Measurements from ENCODE around the gene MEGF9. TPM values are rescaled to one million over a fixed set of nuclear protein-coding genes. Genes with fewer than 3 reads are reported as not detected.

Gene MEGF9
- polyA plus RNA-seq (2013), result 9.4 TPM

DNA sequence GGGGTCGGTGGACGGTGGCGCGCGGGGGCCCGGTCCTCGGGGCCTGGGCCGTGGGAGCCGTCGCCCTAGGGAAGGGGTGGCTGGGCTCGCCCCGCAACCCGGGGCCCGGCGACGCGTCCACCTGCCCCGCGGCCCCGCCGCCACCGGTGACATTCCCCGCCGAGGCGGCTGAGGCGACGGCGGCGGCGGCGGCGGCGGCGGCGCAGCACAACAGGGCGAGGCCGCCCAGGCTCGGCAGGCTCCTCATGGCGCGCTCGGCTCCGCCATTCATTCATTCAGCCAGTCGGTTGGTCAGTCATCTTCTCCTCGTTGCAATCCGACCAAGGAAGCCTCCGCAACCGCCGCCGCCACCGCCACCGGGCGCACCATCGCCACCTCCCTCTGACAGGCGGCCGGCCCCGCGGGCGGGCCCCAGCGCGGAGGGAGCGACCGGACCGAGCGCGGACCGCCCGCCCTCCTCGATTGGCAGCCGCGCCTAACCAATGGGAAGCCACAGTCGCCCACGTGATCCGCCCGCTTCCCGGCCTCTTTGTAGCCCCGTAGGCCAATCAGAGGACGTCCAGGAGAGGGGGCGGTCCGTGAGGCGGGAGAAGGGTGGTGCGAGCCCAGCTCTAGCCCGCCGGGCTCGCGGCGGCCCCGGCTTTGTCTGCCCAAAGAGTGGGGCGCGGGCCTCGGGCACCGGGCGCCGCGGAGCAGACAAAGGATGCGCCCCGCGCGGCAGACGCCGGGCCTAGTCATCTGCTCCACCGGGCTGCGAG lies at the start of gene MEGF9:
MEGF9 (minus strand) TSS at position 383 of the 758 bp plus-strand sequence; CDS start at position 271, 112 bp downstream.
- H3K27ac ChIP-seq (ENCODE audit: insufficient read depth in 1 of 2, low read depth in 1 of 2, low read length in 2 of 2, poor library complexity in 1 of 2, severe bottlenecking in 2 of 2), result peak within 1 kb of the TSS in 1 of 2 experiments; percentile 61
- H3K4me3 ChIP-seq (ENCODE audit: control insufficient read depth in 1 of 7, extremely low read depth in 1 of 7, insufficient read depth in 4 of 7, low read depth in 2 of 7, low read length in 6 of 7), result peak within 1 kb of the TSS; percentile 53 to 92 (median 82)
- ChIA-PET CTCF (interaction anchor here (1.0 to 1.9 kb wide), 5 partner anchors 8 to 70 kb away, joined by 3 to 5 read pairs (median 3); no protein-coding TSS in a partner anchor), POLR2A (interaction anchor here (0.5 kb wide), 1 partner anchor 20 kb away, joined by 4 read pairs; no protein-coding TSS in a partner anchor)
- H3K9me3 ChIP-seq (ENCODE audit: control extremely low read depth in 1 of 5, control insufficient read depth in 4 of 5, insufficient read depth in 2 of 5, low read depth in 1 of 5, low read length in 4 of 5), result no peaks in the 10 kb centered on the region
- H3K4me1 ChIP-seq (ENCODE audit: control extremely low read depth in 1 of 4, control insufficient read depth in 4 of 4, insufficient read depth in 4 of 4, low read length in 3 of 4), result peaks cover 5 to 47% (median 32%) of the 10 kb centered on the region in 4 experiments
- H3K36me3 ChIP-seq (ENCODE audit: control insufficient read depth in 4 of 4, insufficient read depth in 4 of 4, low read length in 3 of 4), result no peaks in the 10 kb centered on the region
- DNase-seq, result peak; percentile 96 to 98 (median 98)
- H3K27me3 ChIP-seq (replicated peaks in 2 of 5; ENCODE audit: control insufficient read depth in 4 of 5, insufficient read depth in 5 of 5, low read length in 4 of 5), result peaks cover 0 to 5% (median 0%) of the 10 kb centered on the region in 5 experiments
- WGBS (ENCODE audit: insufficient coverage), result under 1% methylated on average over 94 of the region's 102 CpGs

- Histone ChIP-seq H3K27me3 (replicated peaks in 2 of 5; ENCODE audit: control insufficient read depth in 4 of 5, insufficient read depth in 5 of 5, low read length in 4 of 5) (no peaks in the 10 kb centered on the region), H3K27ac (ENCODE audit: insufficient read depth in 1 of 2, low read depth in 1 of 2, low read length in 2 of 2, poor library complexity in 1 of 2, severe bottlenecking in 2 of 2) (no peak overlapping the region), H3K36me3 (ENCODE audit: control insufficient read depth in 4 of 4, insufficient read depth in 4 of 4, low read length in 3 of 4) (peaks cover 4 to 44% (median 28%) of the 10 kb centered on the region in 4 experiments), H3K4me1 (ENCODE audit: control extremely low read depth in 1 of 4, control insufficient read depth in 4 of 4, insufficient read depth in 4 of 4, low read length in 3 of 4) (peaks cover 7 to 24% (median 19%) of the 10 kb centered on the region in 4 experiments), H3K9me3 (ENCODE audit: control extremely low read depth in 1 of 5, control insufficient read depth in 4 of 5, insufficient read depth in 2 of 5, low read depth in 1 of 5, low read length in 4 of 5) (no peaks in the 10 kb centered on the region), H3K4me3 (ENCODE audit: control insufficient read depth in 1 of 7, extremely low read depth in 1 of 7, insufficient read depth in 4 of 7, low read depth in 2 of 7, low read length in 6 of 7) (no peak overlapping the region)
- DNase-seq, result no peak
- ChIA-PET CTCF (interaction anchor here (1.1 to 1.3 kb wide), 3 partner anchors 12 to 299 kb away, joined by 3 to 5 read pairs (median 5); no protein-coding TSS in a partner anchor), POLR2A (no interaction called here)
- WGBS (ENCODE audit: insufficient coverage), result no CpG with 5 or more reads among the region's 2 CpGs
Observed at GRCh38 chr9:120761006-120761405, 46.7 kb upstream of the MEGF9 start.

- Histone ChIP-seq H3K27ac (ENCODE audit: insufficient read depth in 1 of 2, low read depth in 1 of 2, low read length in 2 of 2, poor library complexity in 1 of 2, severe bottlenecking in 2 of 2) (no peak overlapping the region), H3K27me3 (replicated peaks in 2 of 5; ENCODE audit: control insufficient read depth in 4 of 5, insufficient read depth in 5 of 5, low read length in 4 of 5) (no peaks in the 10 kb centered on the region), H3K9me3 (ENCODE audit: control extremely low read depth in 1 of 5, control insufficient read depth in 4 of 5, insufficient read depth in 2 of 5, low read depth in 1 of 5, low read length in 4 of 5) (no peaks in the 10 kb centered on the region), H3K4me3 (ENCODE audit: control insufficient read depth in 1 of 7, extremely low read depth in 1 of 7, insufficient read depth in 4 of 7, low read depth in 2 of 7, low read length in 6 of 7) (no peak overlapping the region), H3K36me3 (ENCODE audit: control insufficient read depth in 4 of 4, insufficient read depth in 4 of 4, low read length in 3 of 4) (peaks cover 3 to 37% (median 24%) of the 10 kb centered on the region in 4 experiments), H3K4me1 (ENCODE audit: control extremely low read depth in 1 of 4, control insufficient read depth in 4 of 4, insufficient read depth in 4 of 4, low read length in 3 of 4) (peaks cover 7 to 25% (median 20%) of the 10 kb centered on the region in 4 experiments)
- DNase-seq, result no peak
- WGBS (ENCODE audit: insufficient coverage), result over 99% methylated on average over 9 of the region's 9 CpGs
- ChIA-PET POLR2A (no interaction called here), CTCF (interaction anchor here (1.3 to 1.5 kb wide), 3 partner anchors 8 to 300 kb away, joined by 3 to 4 read pairs (median 3); no protein-coding TSS in a partner anchor)
Observed at GRCh38 chr9:120759755-120760400, 45.6 kb upstream of the MEGF9 start.

- H3K27me3 ChIP-seq (replicated peaks in 2 of 5; ENCODE audit: control insufficient read depth in 4 of 5, insufficient read depth in 5 of 5, low read length in 4 of 5), result no peaks in the 10 kb centered on the region
- no peak overlapping the region for H3K27ac ChIP-seq (ENCODE audit: insufficient read depth in 1 of 2, low read depth in 1 of 2, low read length in 2 of 2, poor library complexity in 1 of 2, severe bottlenecking in 2 of 2)
- H3K36me3 ChIP-seq (ENCODE audit: control insufficient read depth in 4 of 4, insufficient read depth in 4 of 4, low read length in 3 of 4), result peaks cover 3 to 26% (median 14%) of the 10 kb centered on the region in 4 experiments
- ChIA-PET POLR2A (no interaction called here), CTCF (interaction anchor here (1.5 kb wide), 2 partner anchors 12 to 15 kb away, joined by 3 to 4 read pairs; no protein-coding TSS in a partner anchor)
- H3K4me1 ChIP-seq (ENCODE audit: control extremely low read depth in 1 of 4, control insufficient read depth in 4 of 4, insufficient read depth in 4 of 4, low read length in 3 of 4), result peaks cover 7 to 25% (median 20%) of the 10 kb centered on the region in 4 experiments
- no peak overlapping the region for H3K4me3 ChIP-seq (ENCODE audit: control insufficient read depth in 1 of 7, extremely low read depth in 1 of 7, insufficient read depth in 4 of 7, low read depth in 2 of 7, low read length in 6 of 7)
- no peak for DNase-seq
- H3K9me3 ChIP-seq (ENCODE audit: control extremely low read depth in 1 of 5, control insufficient read depth in 4 of 5, insufficient read depth in 2 of 5, low read depth in 1 of 5, low read length in 4 of 5), result no peaks in the 10 kb centered on the region
- WGBS (ENCODE audit: insufficient coverage), result 96% methylated on average over 2 of the region's 3 CpGs
Observed at GRCh38 chr9:120758544-120758943, 44.3 kb upstream of the MEGF9 start.

GRCh38 chr9:120757026-120757913 lies 43.0 kb upstream of the MEGF9 start:
- peak in 2 of 3 donors; percentile 38 to 54 for DNase-seq
- H3K9me3 ChIP-seq (ENCODE audit: control extremely low read depth in 1 of 5, control insufficient read depth in 4 of 5, insufficient read depth in 2 of 5, low read depth in 1 of 5, low read length in 4 of 5), result no peaks in the 10 kb centered on the region
- H3K27ac ChIP-seq (ENCODE audit: insufficient read depth in 1 of 2, low read depth in 1 of 2, low read length in 2 of 2, poor library complexity in 1 of 2, severe bottlenecking in 2 of 2), result peak overlapping the region in 1 of 2 experiments; percentile 64
- peak overlapping the region in 1 of 7 experiments; percentile 3 for H3K4me3 ChIP-seq (ENCODE audit: control insufficient read depth in 1 of 7, extremely low read depth in 1 of 7, insufficient read depth in 4 of 7, low read depth in 2 of 7, low read length in 6 of 7)
- peaks cover 7 to 29% (median 20%) of the 10 kb centered on the region in 4 experiments for H3K4me1 ChIP-seq (ENCODE audit: control extremely low read depth in 1 of 4, control insufficient read depth in 4 of 4, insufficient read depth in 4 of 4, low read length in 3 of 4)
- CTCF ChIA-PET, result interaction anchor here (0.7 to 4.6 kb wide), 13 partner anchors 8 to 643 kb away, joined by 3 to 26 read pairs (median 4); no protein-coding TSS in a partner anchor
- POLR2A ChIA-PET, result no interaction called here
- H3K36me3 ChIP-seq (ENCODE audit: control insufficient read depth in 4 of 4, insufficient read depth in 4 of 4, low read length in 3 of 4), result peaks cover 1 to 15% (median 9%) of the 10 kb centered on the region in 4 experiments
- WGBS (ENCODE audit: insufficient coverage), result no CpG with 5 or more reads among the region's 6 CpGs
- H3K27me3 ChIP-seq (replicated peaks in 2 of 5; ENCODE audit: control insufficient read depth in 4 of 5, insufficient read depth in 5 of 5, low read length in 4 of 5), result no peaks in the 10 kb centered on the region

GRCh38 chr9:120756531-120756930 lies 42.3 kb upstream of the MEGF9 start:
- no peak overlapping the region for H3K4me3 ChIP-seq (ENCODE audit: control insufficient read depth in 1 of 7, extremely low read depth in 1 of 7, insufficient read depth in 4 of 7, low read depth in 2 of 7, low read length in 6 of 7)
- no peaks in the 10 kb centered on the region for H3K27me3 ChIP-seq (replicated peaks in 2 of 5; ENCODE audit: control insufficient read depth in 4 of 5, insufficient read depth in 5 of 5, low read length in 4 of 5)
- H3K9me3 ChIP-seq (ENCODE audit: control extremely low read depth in 1 of 5, control insufficient read depth in 4 of 5, insufficient read depth in 2 of 5, low read depth in 1 of 5, low read length in 4 of 5), result no peaks in the 10 kb centered on the region
- no CpG with 5 or more reads among the region's 1 CpG for WGBS (ENCODE audit: insufficient coverage)
- CTCF ChIA-PET, result interaction anchor here (1.0 to 4.6 kb wide), 18 partner anchors 9 to 644 kb away, joined by 3 to 26 read pairs (median 5); no protein-coding TSS in a partner anchor
- H3K36me3 ChIP-seq (ENCODE audit: control insufficient read depth in 4 of 4, insufficient read depth in 4 of 4, low read length in 3 of 4), result peaks cover 0 to 10% (median 6%) of the 10 kb centered on the region in 4 experiments
- peak overlapping the region in 1 of 2 experiments; percentile 64 for H3K27ac ChIP-seq (ENCODE audit: insufficient read depth in 1 of 2, low read depth in 1 of 2, low read length in 2 of 2, poor library complexity in 1 of 2, severe bottlenecking in 2 of 2)
- DNase-seq, result no peak
- POLR2A ChIA-PET, result interaction anchor here (0.6 kb wide), 1 partner anchor 291 kb away, joined by 3 read pairs; no protein-coding TSS in a partner anchor
- H3K4me1 ChIP-seq (ENCODE audit: control extremely low read depth in 1 of 4, control insufficient read depth in 4 of 4, insufficient read depth in 4 of 4, low read length in 3 of 4), result peaks cover 7 to 29% (median 20%) of the 10 kb centered on the region in 4 experiments

Measured in common myeloid progenitor, CD34-positive (primary cell).